HEK293 (cell line): ENCODE results near the gene LNX1.

Source experiments
- ATF2 ChIP-seq: fragments of 450-650 bp; formaldehyde crosslinking; IDR thresholded peaks from 2 replicates; pipeline ENCODE4 v1.5.1; 2016; ENCODE audit warnings: missing biosample characterization, missing genetic modification characterization, low read depth
- CTCF ChIP-seq: fragments of 450-650 bp; formaldehyde crosslinking; IDR thresholded peaks from 2 replicates; pipeline ENCODE4 v1.5.1; 2016; ENCODE audit warnings: missing biosample characterization, missing genetic modification characterization
- KLF9 ChIP-seq: fragments of 450-650 bp; formaldehyde crosslinking; IDR thresholded peaks from 2 replicates; pipeline ENCODE4 v1.5.1; 2016; ENCODE audit warnings: missing biosample characterization, missing genetic modification characterization, low read depth
- PBX3 ChIP-seq: sonication (generic); formaldehyde crosslinking; IDR thresholded peaks from 2 replicates; pipeline ENCODE4 v1.8.1; 2022; ENCODE audit warnings: mild to moderate bottlenecking, moderate library complexity, missing genetic modification reagents
- WT1 ChIP-seq: fragments of 450-650 bp; formaldehyde crosslinking; IDR thresholded peaks from 2 replicates; pipeline ENCODE4 v1.5.1; 2016; ENCODE audit warnings: missing biosample characterization, missing genetic modification characterization
- ZBTB44 ChIP-seq: fragments of 450-650 bp; IDR thresholded peaks from 2 replicates; pipeline ENCODE4 v1.5.1; 2018; ENCODE audit warnings: missing biosample characterization, mild to moderate bottlenecking, missing genetic modification characterization
- ZNF18 ChIP-seq: fragments of 450-650 bp; formaldehyde crosslinking; IDR thresholded peaks from 2 replicates; pipeline ENCODE4 v1.5.1; 2016; ENCODE audit warnings: missing biosample characterization, missing genetic modification characterization
- ZNF23 ChIP-seq: fragments of 450-650 bp; formaldehyde crosslinking; IDR thresholded peaks from 2 replicates; pipeline ENCODE4 v1.5.1; 2016; ENCODE audit warnings: missing biosample characterization, missing genetic modification characterization, borderline replicate concordance

- TF ChIP-seq CTCF: no peak
- no peak for TF ChIP-seq ZBTB44
- TF ChIP-seq ATF2 (tag by site-specific recombination): no peak
- no peak for TF ChIP-seq PBX3 (CRISPR knock-in tag)
- TF ChIP-seq KLF9: no peak
- no peak for TF ChIP-seq WT1 (tag by site-specific recombination)
- no peak for TF ChIP-seq ZNF18 (tag by site-specific recombination)
- no peak for TF ChIP-seq ZNF23 (tag by site-specific recombination)
Observed at GRCh38 chr4:53573696-53574095, 17.6 kb downstream of the LNX1 start.
